GM15510 (cell line): ENCODE measurements around the gene GMDS.

Source experiments
- POLR2A ChIP-seq: IDR thresholded peaks from 3 replicates; pipeline ENCODE4 v1.6.1; 2011; ENCODE audit warnings: borderline replicate concordance; ENCODE audit not compliant: insufficient read length; ENCODE audit errors: extremely low read depth

The GMDS gene

GRCh38 chr6:1597121-1597744, 648.2 kb downstream of the GMDS start:
- no peak for TF ChIP-seq POLR2A

DNA sequence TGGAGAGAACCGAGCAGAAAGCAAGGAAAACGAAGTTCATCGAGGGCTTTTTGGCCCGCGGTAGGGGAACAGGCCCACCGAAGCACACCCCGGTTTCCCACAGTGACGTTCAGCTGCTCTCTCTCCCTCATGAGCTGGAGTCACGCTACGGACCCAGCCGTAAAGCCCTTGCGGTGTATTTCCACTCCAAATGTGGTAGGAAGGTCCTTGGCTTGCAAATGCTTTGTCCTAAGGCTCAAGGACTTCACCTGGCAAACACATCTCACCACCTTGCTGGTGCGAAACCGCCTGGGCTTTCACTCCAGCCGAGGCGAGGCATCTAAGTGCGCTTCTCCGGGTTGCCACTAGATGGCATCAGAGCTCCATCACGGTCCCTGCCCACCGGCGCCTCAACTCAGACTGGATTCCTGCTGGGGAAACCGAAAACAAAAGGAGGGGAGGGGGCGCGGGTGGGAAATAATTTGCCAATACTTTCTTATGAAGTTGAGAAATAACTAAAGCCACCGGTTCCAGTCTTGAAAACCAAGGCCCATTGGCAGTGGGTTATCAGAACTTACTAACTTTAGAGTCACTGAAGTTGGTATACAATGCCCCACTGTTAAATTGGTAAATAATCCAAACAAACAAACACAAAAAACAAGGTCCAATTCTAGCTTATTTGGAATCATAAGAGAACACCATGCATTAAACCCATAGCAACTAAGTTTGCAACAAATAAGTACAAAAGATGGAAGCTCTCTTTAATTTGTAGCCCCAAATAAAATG, 649.1 kb downstream of the GMDS start:
- TF ChIP-seq POLR2A, result no peak

DNA sequence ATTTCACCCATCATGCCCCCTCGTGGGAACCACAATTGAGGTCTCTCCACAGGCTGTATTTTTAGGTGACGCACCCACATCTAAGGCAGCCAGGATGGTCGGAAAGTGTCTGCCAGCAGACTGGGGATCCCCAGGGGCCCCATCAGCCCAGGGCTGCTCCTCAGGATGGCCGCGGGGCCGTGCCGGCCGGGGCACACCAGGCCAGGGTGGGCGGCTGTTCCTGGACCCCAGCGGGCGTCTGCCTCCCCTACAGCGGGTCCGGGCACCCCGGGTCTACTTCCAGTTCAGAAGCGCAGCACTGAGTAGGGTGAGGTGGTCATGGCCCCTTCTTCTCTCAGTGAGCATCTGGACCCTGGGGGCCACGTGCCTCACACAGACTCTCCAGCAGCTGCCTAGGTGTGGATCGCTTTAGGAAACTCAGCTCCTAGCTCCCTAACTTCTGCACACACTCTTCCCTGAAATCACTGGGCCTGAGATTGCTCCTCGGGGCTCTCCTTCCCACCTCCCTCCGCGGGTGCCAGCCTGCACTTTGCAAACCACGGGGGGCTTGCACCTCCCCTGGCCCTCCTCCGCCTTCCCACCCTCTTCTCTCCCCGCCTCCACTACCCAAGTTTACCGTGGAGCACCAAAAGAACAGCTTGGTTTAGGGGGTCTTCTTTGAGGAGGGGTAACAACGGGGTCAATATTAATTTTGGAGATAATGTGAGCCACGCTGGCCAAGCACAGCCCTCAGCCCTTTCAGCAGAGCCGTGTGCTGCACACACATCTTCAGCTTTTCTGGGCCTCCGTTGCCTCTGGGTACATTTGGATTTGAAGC, 649.9 kb downstream of the GMDS start:
- TF ChIP-seq POLR2A, result no peak

- no peak for TF ChIP-seq POLR2A
Observed at GRCh38 chr6:1594445-1595200, 650.8 kb downstream of the GMDS start.

DNA sequence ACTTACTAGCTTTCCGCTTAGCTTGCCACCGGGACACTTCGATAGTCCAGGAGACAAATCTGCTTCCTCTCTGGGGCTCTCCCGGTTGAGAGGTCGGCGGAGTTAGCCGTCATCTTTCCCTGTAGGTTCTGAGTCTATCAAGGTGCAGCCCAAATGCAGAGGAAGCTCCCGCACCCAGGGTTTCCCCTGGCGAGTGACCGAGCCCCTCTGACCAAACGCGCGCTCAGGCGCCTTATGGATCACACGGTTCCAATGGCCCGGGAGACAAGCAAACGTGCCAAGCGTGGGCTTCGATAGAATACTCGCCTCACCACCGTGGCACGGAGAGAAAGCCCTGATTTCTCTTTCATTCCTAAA, 651.5 kb downstream of the GMDS start:
- no peak for TF ChIP-seq POLR2A

- no peak for TF ChIP-seq POLR2A
Observed at GRCh38 chr6:1593286-1593957, 652.0 kb downstream of the GMDS start.

GRCh38 chr6:1592852-1593251, 652.6 kb downstream of the GMDS start:
- TF ChIP-seq POLR2A, result no peak

GRCh38 chr6:1591926-1592325, 653.5 kb downstream of the GMDS start:
- no peak for TF ChIP-seq POLR2A

DNA sequence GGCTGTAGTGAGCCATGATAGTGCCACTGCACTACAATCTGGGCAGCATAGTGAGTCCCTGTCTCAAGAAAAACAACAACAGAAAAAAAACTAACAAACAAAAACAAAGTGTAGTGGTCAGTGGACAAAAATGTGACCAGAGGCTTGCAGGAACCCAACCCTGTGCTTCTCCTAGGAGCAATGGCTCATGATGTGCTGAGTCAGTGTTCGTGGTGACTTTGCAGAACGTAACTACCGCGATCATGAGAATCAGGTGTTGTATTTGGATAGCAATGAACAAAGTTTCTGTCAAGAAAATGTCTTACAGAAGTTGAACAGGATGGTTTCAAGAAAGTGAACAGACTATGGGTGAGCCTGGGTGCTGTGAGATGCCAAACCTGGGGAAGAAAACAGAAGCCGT, 654.2 kb downstream of the GMDS start:
- no peak for TF ChIP-seq POLR2A

- no peak for TF ChIP-seq POLR2A
Observed at GRCh38 chr6:1590580-1590979, 654.8 kb downstream of the GMDS start.

GRCh38 chr6:1589208-1589607, 656.2 kb downstream of the GMDS start:
- TF ChIP-seq POLR2A, result no peak

DNA sequence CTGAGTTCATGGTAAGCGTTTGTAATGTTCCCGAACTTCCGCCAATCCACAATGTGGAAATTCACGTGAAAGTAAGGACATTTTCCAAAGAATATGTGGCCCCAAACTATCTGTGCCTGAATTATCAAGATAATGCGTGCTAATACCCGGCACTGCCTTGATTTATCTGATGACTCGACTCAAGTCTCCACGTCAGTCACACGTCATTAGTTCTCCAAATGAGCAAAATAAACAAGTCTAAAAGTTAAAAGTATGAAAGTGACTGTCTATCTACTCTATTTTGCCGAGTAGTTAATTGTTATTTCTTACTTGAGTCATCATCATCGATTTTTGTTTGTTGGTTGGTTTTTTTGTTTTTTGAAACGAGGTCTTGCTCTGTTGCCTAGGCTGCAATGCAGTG, 657.4 kb downstream of the GMDS start:
- TF ChIP-seq POLR2A, result no peak

- TF ChIP-seq POLR2A, result no peak
Observed at GRCh38 chr6:1587546-1587945, 657.9 kb downstream of the GMDS start.

- no peak for TF ChIP-seq POLR2A
Observed at GRCh38 chr6:1586861-1587450, 658.4 kb downstream of the GMDS start.

- TF ChIP-seq POLR2A, result no peak
Observed at GRCh38 chr6:1586256-1586655, 659.1 kb downstream of the GMDS start.

DNA sequence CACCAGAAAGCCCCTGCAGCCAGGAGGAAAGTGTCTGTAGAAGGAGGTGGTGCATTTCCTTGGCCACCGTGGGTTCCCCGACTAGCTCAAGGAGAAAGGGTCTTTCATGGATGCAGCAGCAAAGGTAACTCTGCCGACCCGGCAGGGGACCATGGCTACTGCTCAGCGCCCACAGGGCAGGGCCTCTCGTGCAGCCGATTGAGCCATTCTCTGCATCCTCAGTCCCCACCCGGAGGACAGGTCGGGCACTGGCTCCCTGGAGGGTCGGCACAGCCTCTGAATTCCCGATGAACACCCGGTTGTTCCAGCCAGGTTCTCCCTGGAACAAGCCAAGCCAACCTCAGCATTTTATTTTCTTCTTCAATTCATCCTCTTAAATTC, 659.7 kb downstream of the GMDS start:
- no peak for TF ChIP-seq POLR2A
